Sigmoid colon (tissue), 4 donors: Measurements from ENCODE around the gene COPS3.
"Not testable (repeated sequence)": the region's sequence is repeated elsewhere in the genome, so short reads cannot be mapped to it uniquely, and the experiment has no call there.

Experiments used
- EP300 ChIP-seq, 4 donors: sonication (generic); formaldehyde crosslinking; IDR thresholded peaks; one replicate each; pipeline ENCODE4 v1.6.1; 2017; ENCODE audit warnings: antibody characterized with exemption in 4 of 4
- POLR2A ChIP-seq, 2 donors: fragments of 450-650 bp; IDR thresholded peaks; one replicate each; pipeline ENCODE4 v1.6.1; 2016; ENCODE audit warnings: antibody characterized with exemption in 2 of 2, mild to moderate bottlenecking in 2 of 2, moderate library complexity in 2 of 2
- TF ChIP-seq, protein P1 (sequence below), 4 experiments: fragments of 450-650 bp in 3 of 4; fragments of 200-600 bp in 1 of 4; IDR thresholded peaks; one replicate each; pipeline ENCODE4 v1.5.1; 2016 to 2019; ENCODE audit warnings: antibody characterized with exemption in 4 of 4, mild to moderate bottlenecking in 3 of 4, moderate library complexity in 2 of 4

DNA sequence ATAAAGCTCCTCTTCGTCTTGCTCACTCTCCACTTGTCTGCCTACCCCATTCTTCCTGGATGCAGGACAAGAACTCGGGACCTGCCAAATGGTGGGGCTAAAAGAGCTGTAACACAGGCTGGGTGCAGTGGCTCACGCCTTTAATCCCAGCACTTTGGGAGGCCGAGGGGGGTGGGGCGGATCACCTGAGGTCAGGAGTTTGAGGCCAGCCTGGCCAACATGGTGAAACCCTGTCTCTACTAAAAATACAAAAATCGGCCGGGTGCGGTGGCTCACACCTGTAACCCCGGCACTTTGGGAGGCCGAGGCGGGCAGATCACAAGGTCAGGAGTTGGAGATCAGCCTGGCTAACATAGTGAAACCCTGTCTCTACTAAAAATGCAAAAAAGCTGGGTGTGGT is 20.6 kb upstream of the COPS3 start:
- not testable (repeated sequence) for TF ChIP-seq POLR2A, EP300 (IDR thresholded peaks at IDR 0.05)
- TF ChIP-seq, protein P1, sequence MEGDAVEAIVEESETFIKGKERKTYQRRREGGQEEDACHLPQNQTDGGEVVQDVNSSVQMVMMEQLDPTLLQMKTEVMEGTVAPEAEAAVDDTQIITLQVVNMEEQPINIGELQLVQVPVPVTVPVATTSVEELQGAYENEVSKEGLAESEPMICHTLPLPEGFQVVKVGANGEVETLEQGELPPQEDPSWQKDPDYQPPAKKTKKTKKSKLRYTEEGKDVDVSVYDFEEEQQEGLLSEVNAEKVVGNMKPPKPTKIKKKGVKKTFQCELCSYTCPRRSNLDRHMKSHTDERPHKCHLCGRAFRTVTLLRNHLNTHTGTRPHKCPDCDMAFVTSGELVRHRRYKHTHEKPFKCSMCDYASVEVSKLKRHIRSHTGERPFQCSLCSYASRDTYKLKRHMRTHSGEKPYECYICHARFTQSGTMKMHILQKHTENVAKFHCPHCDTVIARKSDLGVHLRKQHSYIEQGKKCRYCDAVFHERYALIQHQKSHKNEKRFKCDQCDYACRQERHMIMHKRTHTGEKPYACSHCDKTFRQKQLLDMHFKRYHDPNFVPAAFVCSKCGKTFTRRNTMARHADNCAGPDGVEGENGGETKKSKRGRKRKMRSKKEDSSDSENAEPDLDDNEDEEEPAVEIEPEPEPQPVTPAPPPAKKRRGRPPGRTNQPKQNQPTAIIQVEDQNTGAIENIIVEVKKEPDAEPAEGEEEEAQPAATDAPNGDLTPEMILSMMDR (IDR thresholded peaks at IDR 0.05) = not testable (repeated sequence)
